ENCODE measurements around the gene ALG14.

ALG14 gene

GRCh38 chr1:94926915-94927404, 145.8 kb downstream of the ALG14 start, which contains the start of gene CNN3:
Gene CNN3 (minus strand): TSS chr1:94927110. CDS start chr1:94926894, 216 bp downstream.
- peak; percentile 96 for DNase-seq (ENCODE audit: low spot score)

DNA sequence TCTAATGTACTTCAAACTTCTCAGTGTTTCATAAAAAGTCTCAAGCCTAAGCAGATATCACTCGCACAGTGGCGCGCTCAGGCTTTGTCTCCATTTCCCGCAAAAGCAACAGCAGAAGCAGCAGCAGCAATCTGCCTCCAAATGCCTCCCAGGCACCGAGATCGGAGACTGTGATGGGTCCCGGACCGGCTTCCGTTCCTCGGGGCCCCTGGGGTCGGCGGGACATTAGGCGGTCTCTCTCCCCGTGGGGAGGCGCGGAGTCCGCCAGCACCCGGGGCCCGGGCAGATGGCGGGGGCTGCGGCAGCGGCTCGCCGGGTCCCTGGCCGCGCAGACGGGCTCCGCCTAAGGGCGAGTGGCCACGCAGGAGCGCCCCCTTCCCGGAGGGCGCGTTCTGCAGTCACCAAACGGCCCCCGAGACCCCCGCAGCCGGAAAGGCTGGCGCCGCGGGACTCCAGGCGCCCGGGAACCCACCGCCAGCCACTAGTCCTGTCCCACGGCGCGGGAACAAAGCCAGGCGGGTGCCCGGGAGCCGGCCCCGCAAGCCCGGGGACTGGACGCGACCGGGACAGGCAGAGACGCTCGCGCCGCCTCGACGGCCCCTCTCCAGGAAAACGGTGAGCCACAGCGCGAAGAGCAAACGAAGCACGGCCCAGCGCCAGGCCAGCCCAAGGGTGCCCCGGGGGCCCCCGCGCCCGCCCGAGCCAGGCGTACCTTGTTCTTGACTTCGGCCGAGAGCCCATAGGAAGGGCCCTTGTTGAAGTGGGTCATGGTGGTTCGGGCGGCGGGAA, 146.4 kb downstream of the ALG14 start:
- DNase-seq (ENCODE audit: low spot score), result peak; percentile 81

- peak; percentile 82 for DNase-seq (ENCODE audit: low spot score)
Measured at GRCh38 chr1:94925561-94926125, 147.1 kb downstream of the ALG14 start.

- no peak for DNase-seq (ENCODE audit: low spot score)
Measured at GRCh38 chr1:94925004-94925403, 147.7 kb downstream of the ALG14 start.
